ENCODE data around the gene NRP1. TPM values are rescaled to one million over a fixed set of nuclear protein-coding genes. Genes with fewer than 3 reads are reported as not detected.

The NRP1 gene
- total RNA-seq, 1 donor, result 173 TPM

DNA sequence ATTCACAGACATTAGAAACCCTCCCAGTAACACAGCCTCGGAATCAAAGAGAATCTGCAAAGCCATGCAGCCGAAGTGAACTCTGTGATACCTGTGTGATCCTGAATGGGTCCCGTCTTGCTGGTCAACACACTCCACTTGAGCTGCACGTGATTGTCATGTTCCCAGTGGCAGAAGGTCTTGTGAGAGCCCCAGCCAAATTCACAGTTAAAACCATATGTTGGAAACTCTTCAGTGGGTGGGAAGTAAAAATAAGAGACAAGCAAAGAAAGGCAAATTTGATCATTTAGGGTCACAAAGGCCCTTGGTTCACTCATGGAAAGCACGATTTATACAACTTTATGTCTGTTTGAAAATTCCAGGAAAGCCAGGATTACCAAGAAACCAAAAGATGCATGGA, 142.3 kb downstream of the NRP1 start:
- peaks cover 67% of the 10 kb centered on the region for H3K36me3 ChIP-seq (ENCODE audit: insufficient read depth, low read length)
- H3K27ac ChIP-seq (ENCODE audit: low read depth, low read length), result peak overlapping the region; percentile 94
- H3K27me3 ChIP-seq (ENCODE audit: insufficient read depth, low read length), result no peaks in the 10 kb centered on the region
- no peak for DNase-seq (ENCODE audit: insufficient read length, low spot score, missing footprints)
- H3K4me1 ChIP-seq (ENCODE audit: insufficient read depth, low read length), result peaks cover 42% of the 10 kb centered on the region
- no peaks in the 10 kb centered on the region for H3K9me3 ChIP-seq (ENCODE audit: low read depth, low read length)
- H4K20me1 ChIP-seq (ENCODE audit: insufficient read depth, low read length), result no peaks in the 10 kb centered on the region
- TF ChIP-seq, protein P1, sequence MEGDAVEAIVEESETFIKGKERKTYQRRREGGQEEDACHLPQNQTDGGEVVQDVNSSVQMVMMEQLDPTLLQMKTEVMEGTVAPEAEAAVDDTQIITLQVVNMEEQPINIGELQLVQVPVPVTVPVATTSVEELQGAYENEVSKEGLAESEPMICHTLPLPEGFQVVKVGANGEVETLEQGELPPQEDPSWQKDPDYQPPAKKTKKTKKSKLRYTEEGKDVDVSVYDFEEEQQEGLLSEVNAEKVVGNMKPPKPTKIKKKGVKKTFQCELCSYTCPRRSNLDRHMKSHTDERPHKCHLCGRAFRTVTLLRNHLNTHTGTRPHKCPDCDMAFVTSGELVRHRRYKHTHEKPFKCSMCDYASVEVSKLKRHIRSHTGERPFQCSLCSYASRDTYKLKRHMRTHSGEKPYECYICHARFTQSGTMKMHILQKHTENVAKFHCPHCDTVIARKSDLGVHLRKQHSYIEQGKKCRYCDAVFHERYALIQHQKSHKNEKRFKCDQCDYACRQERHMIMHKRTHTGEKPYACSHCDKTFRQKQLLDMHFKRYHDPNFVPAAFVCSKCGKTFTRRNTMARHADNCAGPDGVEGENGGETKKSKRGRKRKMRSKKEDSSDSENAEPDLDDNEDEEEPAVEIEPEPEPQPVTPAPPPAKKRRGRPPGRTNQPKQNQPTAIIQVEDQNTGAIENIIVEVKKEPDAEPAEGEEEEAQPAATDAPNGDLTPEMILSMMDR (IDR thresholded peaks at IDR 0.05; ENCODE audit: extremely low read depth, low read depth, low read length), result no peak
- no peak overlapping the region for H3K4me3 ChIP-seq (ENCODE audit: insufficient read depth, low read length)
- H3K79me2 ChIP-seq (ENCODE audit: insufficient read depth, low read length), result no peaks in the 10 kb centered on the region
- H2AFZ ChIP-seq (ENCODE audit: low read length), result no peak overlapping the region
- H3K4me2 ChIP-seq (ENCODE audit: insufficient read depth, low read length), result no peak overlapping the region

- Histone ChIP-seq H3K4me3 (ENCODE audit: insufficient read depth, low read length) (no peak overlapping the region), H3K9me3 (ENCODE audit: low read depth, low read length) (no peaks in the 10 kb centered on the region), H3K36me3 (ENCODE audit: insufficient read depth, low read length) (peaks cover 65% of the 10 kb centered on the region), H3K4me1 (ENCODE audit: insufficient read depth, low read length) (peaks cover 29% of the 10 kb centered on the region), H3K4me2 (ENCODE audit: insufficient read depth, low read length) (no peak overlapping the region), H4K20me1 (ENCODE audit: insufficient read depth, low read length) (no peaks in the 10 kb centered on the region), H2AFZ (ENCODE audit: low read length) (no peak overlapping the region), H3K27me3 (ENCODE audit: insufficient read depth, low read length) (no peaks in the 10 kb centered on the region), H3K79me2 (ENCODE audit: insufficient read depth, low read length) (no peaks in the 10 kb centered on the region), H3K27ac (ENCODE audit: low read depth, low read length) (peak overlapping the region; percentile 34)
- no peak for DNase-seq (ENCODE audit: insufficient read length, low spot score, missing footprints)
- TF ChIP-seq, protein P1 (IDR thresholded peaks at IDR 0.05; ENCODE audit: extremely low read depth, low read depth, low read length), result no peak
These were observed 144.1 kb downstream of the NRP1 start for GRCh38 chr10:33190406-33190805.

DNA sequence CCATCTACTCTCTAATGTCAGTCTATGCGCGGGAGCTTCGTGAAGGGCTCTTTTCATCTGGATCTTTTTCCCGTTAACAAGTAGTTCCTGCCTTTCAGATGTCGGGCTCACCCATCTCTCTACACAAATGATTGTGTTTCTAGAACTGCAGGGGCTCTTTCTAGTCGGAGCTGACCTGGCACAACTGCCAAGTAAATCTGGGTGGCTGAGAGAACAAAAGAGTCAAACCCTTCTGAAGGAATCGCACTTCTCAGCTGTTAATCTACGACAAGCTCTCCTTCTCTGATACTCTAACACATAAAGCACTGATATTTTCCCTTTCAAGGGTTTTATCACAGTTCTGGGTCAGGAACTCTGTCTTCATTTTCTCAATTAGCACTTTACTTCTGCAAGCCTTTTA, 144.7 kb downstream of the NRP1 start:
- no peaks in the 10 kb centered on the region for H3K9me3 ChIP-seq (ENCODE audit: low read depth, low read length)
- no peaks in the 10 kb centered on the region for H4K20me1 ChIP-seq (ENCODE audit: insufficient read depth, low read length)
- peaks cover 66% of the 10 kb centered on the region for H3K36me3 ChIP-seq (ENCODE audit: insufficient read depth, low read length)
- H3K4me1 ChIP-seq (ENCODE audit: insufficient read depth, low read length), result peaks cover 23% of the 10 kb centered on the region
- H3K79me2 ChIP-seq (ENCODE audit: insufficient read depth, low read length), result no peaks in the 10 kb centered on the region
- no peak for DNase-seq (ENCODE audit: insufficient read length, low spot score, missing footprints)
- peak overlapping the region; percentile 34 for H3K27ac ChIP-seq (ENCODE audit: low read depth, low read length)
- TF ChIP-seq, protein P1 (IDR thresholded peaks at IDR 0.05; ENCODE audit: extremely low read depth, low read depth, low read length), result no peak
- H2AFZ ChIP-seq (ENCODE audit: low read length), result no peak overlapping the region
- no peaks in the 10 kb centered on the region for H3K27me3 ChIP-seq (ENCODE audit: insufficient read depth, low read length)
- no peak overlapping the region for H3K4me3 ChIP-seq (ENCODE audit: insufficient read depth, low read length)
- H3K4me2 ChIP-seq (ENCODE audit: insufficient read depth, low read length), result no peak overlapping the region

DNA sequence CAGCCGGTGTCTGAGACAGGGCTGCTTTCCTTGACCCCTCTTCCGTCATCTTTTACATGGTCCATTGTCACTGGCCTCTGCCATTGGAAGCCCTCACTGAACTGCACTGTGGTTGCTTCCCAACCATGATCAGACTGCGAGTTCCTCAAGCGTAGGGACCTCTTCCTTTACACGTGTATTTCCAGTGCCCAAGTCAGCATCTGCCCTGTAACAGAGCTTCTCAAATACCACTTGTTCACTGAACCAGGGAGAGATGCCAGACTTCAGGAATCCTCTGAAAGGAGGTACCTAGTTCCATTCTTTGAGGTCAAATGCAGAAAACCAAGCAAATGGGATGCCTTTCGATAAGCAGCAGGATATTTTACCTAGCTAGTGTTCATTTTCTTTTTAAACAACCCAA, 145.1 kb downstream of the NRP1 start:
- Histone ChIP-seq H3K27ac (ENCODE audit: low read depth, low read length) (no peak overlapping the region), H4K20me1 (ENCODE audit: insufficient read depth, low read length) (no peaks in the 10 kb centered on the region), H3K4me2 (ENCODE audit: insufficient read depth, low read length) (no peak overlapping the region), H3K4me3 (ENCODE audit: insufficient read depth, low read length) (no peak overlapping the region), H3K9me3 (ENCODE audit: low read depth, low read length) (no peaks in the 10 kb centered on the region), H3K27me3 (ENCODE audit: insufficient read depth, low read length) (no peaks in the 10 kb centered on the region), H3K4me1 (ENCODE audit: insufficient read depth, low read length) (peaks cover 19% of the 10 kb centered on the region), H3K79me2 (ENCODE audit: insufficient read depth, low read length) (no peaks in the 10 kb centered on the region), H2AFZ (ENCODE audit: low read length) (no peak overlapping the region), H3K36me3 (ENCODE audit: insufficient read depth, low read length) (peaks cover 66% of the 10 kb centered on the region)
- TF ChIP-seq, protein P1 (IDR thresholded peaks at IDR 0.05; ENCODE audit: extremely low read depth, low read depth, low read length), result no peak
- DNase-seq (ENCODE audit: insufficient read length, low spot score, missing footprints), result no peak
